Lung microvascular endothelial cell (primary cell): ENCODE results near the gene AKAP12. TPM values are rescaled to one million over a fixed set of nuclear protein-coding genes. Genes with fewer than 3 reads are reported as not detected.

ENCODE experiments used
- DNase-seq, 2 donors: peaks; one replicate each; pipeline versions ENCODE4 v3.0.0 to v3.0.0-alpha.2; 2010; ENCODE audit warnings: low read depth in 2 of 2
- total RNA-seq: library from RNA; depleted of rRNA; stranded (reverse); fragments of >200 nt; gene quantifications from 2 replicates; pipeline ENCODE4 v1.2.1, GENCODE V29; 2014

The AKAP12 gene
- total RNA-seq, 1 donor from 2014 or later, result 900 TPM

- DNase-seq, result no peak
Measured at GRCh38 chr6:151233731-151234130, 6.0 kb upstream of the AKAP12 start.

GRCh38 chr6:151236668-151237401 lies 2.9 kb upstream of the AKAP12 start:
- DNase-seq, result no peak

- DNase-seq, result peak; percentile 84 to 87
Measured at GRCh38 chr6:151240036-151240685, 394 bp downstream of the AKAP12 start.

- peak; percentile 67 to 71 for DNase-seq
Measured at GRCh38 chr6:151240791-151241642, 1.2 kb downstream of the AKAP12 start.

GRCh38 chr6:151241853-151242252 lies 2.1 kb downstream of the AKAP12 start:
- DNase-seq, result no peak

GRCh38 chr6:151242420-151242861 lies 2.7 kb downstream of the AKAP12 start:
- peak in 1 of 2 donors; percentile 19 for DNase-seq

- no peak for DNase-seq
Measured at GRCh38 chr6:151243481-151243880, 3.7 kb downstream of the AKAP12 start.

GRCh38 chr6:151247490-151247889 lies 7.7 kb downstream of the AKAP12 start:
- no peak for DNase-seq

GRCh38 chr6:151248295-151248694 lies 8.5 kb downstream of the AKAP12 start:
- no peak for DNase-seq

- DNase-seq, result peak in 1 of 2 donors; percentile 29
Measured at GRCh38 chr6:151252634-151253033, 12.9 kb downstream of the AKAP12 start.

GRCh38 chr6:151254451-151255081 lies 14.8 kb downstream of the AKAP12 start:
- DNase-seq, result peak in 1 of 2 donors; percentile 58

- no peak for DNase-seq
Measured at GRCh38 chr6:151255811-151256210, 16.0 kb downstream of the AKAP12 start.

- DNase-seq, result no peak
Measured at GRCh38 chr6:151257985-151258445, 18.2 kb downstream of the AKAP12 start.

- DNase-seq, result no peak
Measured at GRCh38 chr6:151260205-151260604, 20.4 kb downstream of the AKAP12 start.

GRCh38 chr6:151263035-151263434 lies 23.3 kb downstream of the AKAP12 start:
- no peak for DNase-seq

GRCh38 chr6:151263967-151264366 lies 24.2 kb downstream of the AKAP12 start:
- DNase-seq, result no peak

GRCh38 chr6:151265282-151265681 lies 25.5 kb downstream of the AKAP12 start:
- no peak for DNase-seq

GRCh38 chr6:151269321-151269995 lies 29.7 kb downstream of the AKAP12 start:
- peak in 1 of 2 donors; percentile 88 for DNase-seq

GRCh38 chr6:151275121-151275520 lies 35.4 kb downstream of the AKAP12 start:
- no peak for DNase-seq

- DNase-seq, result no peak
Measured at GRCh38 chr6:151275566-151275965, 35.8 kb downstream of the AKAP12 start.
